ENCODE data around the gene ZNRF3.
A peak's percentile ranks its signal among the peaks of the same experiment; 100 is the strongest.
"Not testable (repeated sequence)": the region's sequence is repeated elsewhere in the genome, so short reads cannot be mapped to it uniquely, and the experiment has no call there.

Gene ZNRF3

GRCh38 chr22:28907311-28908008 lies 24.1 kb downstream of the ZNRF3 start:
- Mint-ChIP-seq H3K9me3 (no peaks in the 10 kb centered on the region), H3K4me3 (no peak overlapping the region), H3K4me1 (ENCODE audit: low read depth) (peaks cover 18% of the 10 kb centered on the region), H3K27me3 (ENCODE audit: low read depth) (peaks cover 62% of the 10 kb centered on the region), H3K36me3 (ENCODE audit: low read depth) (no peaks in the 10 kb centered on the region), H3K27ac (no peak overlapping the region)
- DNase-seq (ENCODE audit: low spot score), result peak; percentile 81

- Mint-ChIP-seq H3K27me3 (ENCODE audit: low read depth) (peaks cover 61% of the 10 kb centered on the region), H3K4me1 (ENCODE audit: low read depth) (peaks cover 18% of the 10 kb centered on the region)
- not testable (repeated sequence) for H3K9me3 Mint-ChIP-seq; DNase-seq (ENCODE audit: low spot score); H3K4me3 Mint-ChIP-seq; H3K36me3 Mint-ChIP-seq (ENCODE audit: low read depth); H3K27ac Mint-ChIP-seq
Observed at GRCh38 chr22:28908810-28909209, 25.4 kb downstream of the ZNRF3 start.

- DNase-seq (ENCODE audit: low spot score), result peak; percentile 81
- peak overlapping the region; percentile 35 for H3K27ac Mint-ChIP-seq
- H3K4me3 Mint-ChIP-seq, result peak overlapping the region; percentile 13
- H3K36me3 Mint-ChIP-seq (ENCODE audit: low read depth), result no peaks in the 10 kb centered on the region
- H3K9me3 Mint-ChIP-seq, result no peaks in the 10 kb centered on the region
- H3K4me1 Mint-ChIP-seq (ENCODE audit: low read depth), result peaks cover 18% of the 10 kb centered on the region
- H3K27me3 Mint-ChIP-seq (ENCODE audit: low read depth), result peaks cover 64% of the 10 kb centered on the region
Observed at GRCh38 chr22:28909375-28909774, 26.0 kb downstream of the ZNRF3 start.

GRCh38 chr22:28910569-28911303 lies 27.4 kb downstream of the ZNRF3 start:
- Mint-ChIP-seq H3K27me3 (ENCODE audit: low read depth) (peaks cover 59% of the 10 kb centered on the region), H3K4me3 (no peak overlapping the region), H3K9me3 (no peaks in the 10 kb centered on the region), H3K27ac (no peak overlapping the region), H3K36me3 (ENCODE audit: low read depth) (no peaks in the 10 kb centered on the region), H3K4me1 (ENCODE audit: low read depth) (peaks cover 18% of the 10 kb centered on the region)
- no peak for DNase-seq (ENCODE audit: low spot score)

- H3K4me3 Mint-ChIP-seq, result no peak overlapping the region
- no peaks in the 10 kb centered on the region for H3K9me3 Mint-ChIP-seq
- no peak for DNase-seq (ENCODE audit: low spot score)
- no peaks in the 10 kb centered on the region for H3K36me3 Mint-ChIP-seq (ENCODE audit: low read depth)
- H3K27ac Mint-ChIP-seq, result no peak overlapping the region
- H3K4me1 Mint-ChIP-seq (ENCODE audit: low read depth), result peaks cover 18% of the 10 kb centered on the region
- H3K27me3 Mint-ChIP-seq (ENCODE audit: low read depth), result peaks cover 55% of the 10 kb centered on the region
Observed at GRCh38 chr22:28911304-28911690, 27.9 kb downstream of the ZNRF3 start.

- no peak for DNase-seq (ENCODE audit: low spot score)
- peaks cover 18% of the 10 kb centered on the region for H3K4me1 Mint-ChIP-seq (ENCODE audit: low read depth)
- H3K4me3 Mint-ChIP-seq, result no peak overlapping the region
- no peak overlapping the region for H3K27ac Mint-ChIP-seq
- H3K9me3 Mint-ChIP-seq, result no peaks in the 10 kb centered on the region
- H3K27me3 Mint-ChIP-seq (ENCODE audit: low read depth), result peaks cover 57% of the 10 kb centered on the region
- H3K36me3 Mint-ChIP-seq (ENCODE audit: low read depth), result no peaks in the 10 kb centered on the region
Observed at GRCh38 chr22:28911777-28912669, 28.7 kb downstream of the ZNRF3 start.

GRCh38 chr22:28914201-28914600 lies 30.8 kb downstream of the ZNRF3 start:
- no peak for DNase-seq (ENCODE audit: low spot score)
- peaks cover 64% of the 10 kb centered on the region for H3K27me3 Mint-ChIP-seq (ENCODE audit: low read depth)
- no peak overlapping the region for H3K4me3 Mint-ChIP-seq
- peaks cover 2% of the 10 kb centered on the region for H3K4me1 Mint-ChIP-seq (ENCODE audit: low read depth)
- H3K36me3 Mint-ChIP-seq (ENCODE audit: low read depth), result no peaks in the 10 kb centered on the region
- no peak overlapping the region for H3K27ac Mint-ChIP-seq
- no peaks in the 10 kb centered on the region for H3K9me3 Mint-ChIP-seq

- Mint-ChIP-seq H3K27ac (no peak overlapping the region), H3K9me3 (no peaks in the 10 kb centered on the region), H3K27me3 (ENCODE audit: low read depth) (peaks cover 56% of the 10 kb centered on the region), H3K36me3 (ENCODE audit: low read depth) (no peaks in the 10 kb centered on the region), H3K4me3 (no peak overlapping the region), H3K4me1 (ENCODE audit: low read depth) (no peaks in the 10 kb centered on the region)
- DNase-seq (ENCODE audit: low spot score), result no peak
Observed at GRCh38 chr22:28915969-28916368, 32.6 kb downstream of the ZNRF3 start.

GRCh38 chr22:28917747-28918549 lies 34.6 kb downstream of the ZNRF3 start:
- Mint-ChIP-seq H3K27me3 (ENCODE audit: low read depth) (peaks cover 62% of the 10 kb centered on the region), H3K36me3 (ENCODE audit: low read depth) (no peaks in the 10 kb centered on the region), H3K9me3 (no peaks in the 10 kb centered on the region), H3K27ac (no peak overlapping the region), H3K4me1 (ENCODE audit: low read depth) (no peaks in the 10 kb centered on the region), H3K4me3 (no peak overlapping the region)
- DNase-seq (ENCODE audit: low spot score), result no peak

GRCh38 chr22:28918550-28919271 lies 35.3 kb downstream of the ZNRF3 start:
- no peak overlapping the region for H3K27ac Mint-ChIP-seq
- H3K9me3 Mint-ChIP-seq, result no peaks in the 10 kb centered on the region
- H3K27me3 Mint-ChIP-seq (ENCODE audit: low read depth), result peaks cover 57% of the 10 kb centered on the region
- H3K36me3 Mint-ChIP-seq (ENCODE audit: low read depth), result no peaks in the 10 kb centered on the region
- no peak for DNase-seq (ENCODE audit: low spot score)
- H3K4me1 Mint-ChIP-seq (ENCODE audit: low read depth), result no peaks in the 10 kb centered on the region
- no peak overlapping the region for H3K4me3 Mint-ChIP-seq

GRCh38 chr22:28920757-28921584 lies 37.6 kb downstream of the ZNRF3 start:
- Mint-ChIP-seq H3K9me3 (no peaks in the 10 kb centered on the region), H3K27me3 (ENCODE audit: low read depth) (peaks cover 57% of the 10 kb centered on the region), H3K4me3 (no peak overlapping the region), H3K27ac (no peak overlapping the region), H3K4me1 (ENCODE audit: low read depth) (no peaks in the 10 kb centered on the region), H3K36me3 (ENCODE audit: low read depth) (no peaks in the 10 kb centered on the region)
- DNase-seq (ENCODE audit: low spot score), result no peak

GRCh38 chr22:28921585-28921879 lies 38.2 kb downstream of the ZNRF3 start:
- Mint-ChIP-seq H3K27ac (no peak overlapping the region), H3K4me3 (no peak overlapping the region), H3K9me3 (no peaks in the 10 kb centered on the region), H3K27me3 (ENCODE audit: low read depth) (peaks cover 57% of the 10 kb centered on the region), H3K4me1 (ENCODE audit: low read depth) (no peaks in the 10 kb centered on the region), H3K36me3 (ENCODE audit: low read depth) (no peaks in the 10 kb centered on the region)
- no peak for DNase-seq (ENCODE audit: low spot score)
